8988T (cell line): ENCODE data around the gene FKBP1A.
A peak's percentile ranks its signal among the peaks of the same experiment; 100 is the strongest.
"Not testable (repeated sequence)": the region's sequence is repeated elsewhere in the genome, so short reads cannot be mapped to it uniquely, and the experiment has no call there.

Experiments
- DNase-seq: peaks from one replicate; pipeline ENCODE4 v3.0.0; 2011

FKBP1A gene

DNA sequence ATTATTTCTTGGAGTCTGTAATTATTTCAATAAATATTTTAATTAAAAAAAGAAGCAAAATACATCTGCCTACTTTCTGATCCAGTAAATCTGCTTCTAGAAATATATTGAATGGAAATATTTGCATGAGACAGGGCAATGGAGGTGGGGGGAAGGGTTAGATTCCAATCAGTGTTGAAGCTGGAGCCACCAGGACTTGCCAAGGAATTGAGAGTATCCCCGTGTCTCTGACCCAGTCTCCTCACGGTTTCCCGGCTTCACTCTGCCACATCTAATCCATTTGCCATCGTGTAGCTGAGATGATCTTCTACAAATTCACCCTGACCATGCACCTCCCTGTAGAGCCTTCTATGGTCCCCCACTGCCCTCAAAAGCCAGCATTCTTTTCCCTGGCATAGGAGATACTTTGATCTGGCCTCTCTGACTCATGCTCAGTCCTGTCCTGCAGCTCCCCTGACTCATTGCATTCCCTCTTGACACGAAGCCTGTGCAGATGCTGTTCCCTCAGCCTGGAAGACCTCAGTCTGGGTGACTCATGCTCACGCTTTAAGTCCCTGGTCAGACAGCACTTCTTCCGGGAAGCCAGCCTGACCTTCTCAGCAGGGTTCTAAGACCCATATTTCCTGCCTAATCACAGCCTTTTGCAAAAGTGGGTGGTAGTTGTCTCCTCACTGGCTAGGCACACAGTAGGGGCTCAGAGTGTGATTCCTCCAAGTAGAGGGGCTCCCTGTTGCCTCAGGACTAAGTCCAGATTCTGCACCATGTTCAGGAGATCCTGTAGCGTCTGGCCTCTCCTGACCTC is 23.0 kb upstream of the FKBP1A start:
- DNase-seq: peak; percentile 48

DNA sequence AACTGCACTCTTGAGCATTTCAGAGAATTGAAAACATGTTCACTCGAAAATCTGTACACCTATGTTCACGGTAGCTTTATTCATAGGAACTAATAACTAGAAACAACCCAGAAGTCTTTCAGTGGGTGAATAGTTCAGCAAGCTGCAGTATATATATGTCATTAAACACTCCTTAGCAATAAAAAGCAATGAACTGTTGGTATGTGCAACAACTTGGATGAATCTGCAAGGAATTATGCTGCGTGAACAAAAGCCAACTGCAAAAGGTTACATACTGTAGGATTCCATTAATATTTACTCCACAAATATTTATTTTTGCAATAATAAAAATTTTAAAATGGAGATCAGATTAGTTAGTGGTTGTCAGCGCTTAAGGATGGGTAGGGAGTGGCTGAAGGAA is 22.1 kb upstream of the FKBP1A start:
- DNase-seq: no peak

DNA sequence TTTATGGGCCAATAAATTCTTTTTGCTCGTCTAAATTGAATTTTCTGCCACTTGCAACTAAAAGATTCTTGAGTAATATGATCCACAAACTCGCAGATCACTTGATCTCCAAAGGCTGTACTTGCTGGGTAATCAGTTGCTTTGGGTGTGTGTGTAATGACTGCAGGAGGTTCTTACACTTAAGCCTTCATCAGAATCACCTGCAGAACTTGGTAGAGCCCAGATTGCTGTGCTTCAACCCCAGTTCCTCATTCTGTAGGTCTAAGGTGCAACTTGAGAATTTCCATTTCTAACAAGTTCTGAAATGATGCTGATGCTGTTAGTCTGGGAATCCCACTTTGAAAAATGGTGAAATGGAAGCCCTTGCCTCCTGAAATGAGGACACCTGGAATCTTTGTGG is 12.9 kb upstream of the FKBP1A start:
- no peak for DNase-seq

DNA sequence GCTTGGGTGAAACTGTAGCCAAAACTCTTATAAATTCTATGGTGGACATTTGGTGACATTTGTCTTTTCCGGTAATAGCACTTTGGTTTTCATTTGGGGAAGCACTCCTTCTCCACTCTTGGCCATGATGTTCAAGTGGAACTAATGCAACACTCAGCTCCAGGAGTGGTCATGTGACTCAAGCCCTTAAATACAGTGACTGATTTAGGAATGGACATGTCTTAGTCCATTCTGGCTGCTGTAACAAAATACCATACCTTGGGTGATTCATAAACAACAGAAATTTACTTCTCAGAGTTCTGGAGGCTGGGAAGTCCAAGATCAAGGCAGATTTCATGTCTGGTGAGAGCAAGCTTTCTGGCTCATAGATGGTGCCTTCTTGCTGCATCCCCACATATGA is 10.8 kb upstream of the FKBP1A start:
- no peak for DNase-seq

DNA sequence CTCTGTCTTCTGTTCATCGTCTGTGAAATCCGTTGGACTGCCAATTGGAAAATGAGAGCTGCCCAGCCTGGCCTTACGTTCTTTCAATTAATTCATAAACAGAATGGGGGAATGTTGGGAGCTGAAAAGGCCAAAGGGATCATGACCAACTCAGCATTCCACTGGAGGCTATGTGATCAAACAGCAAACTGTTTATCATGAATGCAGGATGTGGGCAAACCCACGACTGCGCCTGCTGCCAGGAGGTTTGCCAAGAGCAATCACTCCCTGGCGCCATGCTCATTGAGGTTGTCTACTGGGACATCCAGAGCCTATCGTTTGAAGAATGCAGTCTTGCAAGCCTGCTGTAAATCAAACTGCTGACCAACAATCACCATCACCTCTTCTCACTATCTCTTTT is 9.3 kb upstream of the FKBP1A start:
- DNase-seq: no peak

DNA sequence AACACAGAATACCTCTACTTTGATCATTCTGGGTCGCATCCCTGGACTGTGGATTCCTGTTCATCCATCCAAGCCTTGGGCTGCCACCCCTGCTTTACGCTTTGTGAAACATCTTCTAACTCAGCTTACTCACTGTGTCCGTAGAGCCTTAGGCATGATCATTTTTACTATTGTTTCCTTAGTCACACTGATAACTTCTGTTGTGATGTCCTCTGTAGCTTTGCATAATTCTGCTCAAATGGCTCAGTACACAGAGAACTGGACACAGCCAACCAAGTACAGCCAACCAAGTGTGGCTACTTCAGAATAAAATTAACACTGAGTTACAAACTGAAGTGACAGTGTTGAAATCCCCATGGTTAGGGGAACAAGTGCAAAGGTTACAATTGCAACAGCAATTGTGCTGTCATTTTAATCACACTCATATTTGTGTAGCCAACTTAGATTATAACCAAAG is 8.6 kb upstream of the FKBP1A start:
- DNase-seq: no peak

DNA sequence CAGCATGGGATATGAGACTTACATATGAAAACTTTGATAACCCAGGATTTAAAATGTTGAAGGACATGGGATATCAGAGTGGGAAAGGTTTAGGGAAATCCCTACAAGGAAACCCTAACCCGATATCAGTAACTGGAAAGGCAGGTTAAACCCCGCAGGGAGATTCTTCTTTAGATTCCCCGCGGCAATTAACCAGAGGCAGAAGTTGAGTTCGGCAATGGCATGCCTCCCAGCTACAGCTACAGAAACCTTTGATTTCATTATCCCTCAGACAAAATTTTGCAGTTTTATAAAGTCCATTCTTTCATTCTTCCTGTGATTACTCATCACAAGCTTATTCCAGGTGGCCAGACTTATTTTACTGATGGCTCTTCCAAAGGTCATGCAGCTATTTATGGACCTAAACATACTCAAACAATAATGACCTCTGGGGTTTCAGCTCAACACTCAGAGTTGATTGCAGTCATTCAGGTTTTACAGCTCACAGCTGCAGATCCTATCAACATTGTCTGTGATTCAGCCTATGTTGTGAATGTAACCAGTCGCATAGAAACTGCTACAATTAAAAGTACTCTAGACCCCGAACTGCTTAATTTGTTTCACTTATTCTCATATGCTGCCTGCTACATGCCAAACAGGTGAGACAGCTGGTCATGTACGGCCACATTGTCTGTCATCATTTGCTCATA is 7.0 kb upstream of the FKBP1A start:
- DNase-seq: not testable (repeated sequence)

DNA sequence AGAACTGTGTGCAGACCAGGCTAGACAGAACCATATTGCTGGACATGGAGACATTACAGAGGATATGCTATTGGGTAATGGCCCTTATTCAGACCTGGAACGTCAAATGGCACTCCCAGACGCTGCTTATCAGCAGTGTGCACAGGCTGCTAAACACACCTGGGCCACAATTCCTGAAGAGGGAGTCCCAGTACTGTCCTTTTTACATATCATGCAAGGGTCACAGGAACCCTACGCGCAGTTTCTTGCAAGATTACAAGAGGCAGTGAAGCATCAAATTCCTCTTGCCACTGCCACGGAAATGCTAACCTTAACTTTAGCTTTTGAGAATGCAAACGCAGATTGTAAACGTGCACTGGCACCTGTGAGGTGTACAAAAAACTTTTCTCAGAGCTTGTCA is 5.3 kb upstream of the FKBP1A start:
- not testable (repeated sequence) for DNase-seq

DNA sequence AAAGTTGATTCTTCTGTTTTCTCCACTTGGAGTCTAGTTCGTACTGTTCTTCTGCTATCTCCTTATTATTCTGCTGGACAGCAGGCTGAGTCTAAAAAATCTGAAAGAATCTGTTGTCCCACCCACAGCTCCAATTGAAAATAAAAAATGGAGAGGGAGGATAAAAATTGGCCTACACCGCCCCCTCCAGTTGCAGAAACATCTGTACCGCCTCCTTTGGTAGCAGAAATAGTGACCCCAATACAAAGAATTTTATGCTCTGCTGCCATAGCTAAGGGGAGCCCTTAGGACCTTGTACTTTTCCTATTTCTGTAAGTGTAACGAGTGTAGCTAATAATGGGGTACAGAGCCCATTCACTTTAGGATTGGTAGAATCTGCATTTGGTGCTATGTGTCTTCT is 4.9 kb upstream of the FKBP1A start:
- no peak for DNase-seq

DNA sequence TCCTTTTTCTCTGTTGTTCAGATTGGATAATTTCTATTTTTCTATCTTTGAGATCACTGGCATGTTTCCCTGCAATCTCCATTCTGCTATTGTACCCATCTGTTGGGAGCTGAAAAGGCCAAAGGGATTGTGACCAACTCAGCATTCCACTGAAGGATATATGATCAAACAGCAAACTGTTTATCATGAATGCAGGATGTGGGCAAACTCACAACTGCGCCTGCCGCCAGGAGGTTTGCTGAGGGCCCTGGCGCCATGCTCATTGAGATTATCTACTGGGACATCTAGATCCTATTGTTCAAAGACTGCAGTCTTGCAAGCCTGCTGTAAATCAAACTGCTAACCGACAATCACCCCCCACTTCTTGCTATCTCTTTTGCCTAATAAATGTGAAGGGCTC is 3.8 kb upstream of the FKBP1A start:
- DNase-seq: no peak

DNA sequence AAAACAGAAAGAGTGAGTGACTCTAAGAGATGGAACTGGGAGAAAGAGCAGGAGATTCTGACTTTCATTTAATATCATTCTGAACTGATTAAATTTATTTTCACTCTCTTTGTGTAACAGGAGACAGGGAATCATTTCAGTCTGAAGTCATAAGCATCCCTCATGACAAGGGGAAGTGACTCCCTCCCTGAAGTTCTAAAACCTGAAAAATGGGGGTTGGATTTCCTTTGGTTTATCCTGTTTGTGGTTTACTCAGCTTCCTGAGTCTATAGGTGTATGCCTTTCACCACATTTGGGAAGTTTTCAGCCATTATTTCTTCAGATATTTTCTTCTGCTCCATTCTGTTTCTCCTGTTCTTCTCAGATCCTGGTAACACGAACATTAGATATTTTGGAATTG is 3.4 kb upstream of the FKBP1A start:
- DNase-seq: no peak

DNA sequence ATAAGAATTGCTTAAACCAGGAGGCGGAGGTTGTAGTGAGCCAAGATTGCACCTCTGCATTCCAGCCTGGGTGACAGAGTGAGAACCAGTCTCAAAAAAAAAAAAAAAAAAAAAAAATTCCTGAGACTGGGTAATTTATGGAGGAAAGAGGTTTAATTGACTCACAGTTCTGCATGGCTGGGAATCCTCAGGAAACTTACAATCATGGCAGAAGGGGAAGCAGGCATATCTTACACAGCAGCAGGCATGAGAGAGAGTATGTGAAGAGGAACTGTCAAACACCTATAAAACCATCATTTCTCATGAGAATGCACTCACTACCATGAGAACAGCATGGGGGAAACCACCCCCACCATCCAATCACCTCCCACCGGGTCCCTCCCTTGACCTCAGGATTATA is 1.8 kb upstream of the FKBP1A start:
- no peak for DNase-seq

DNA sequence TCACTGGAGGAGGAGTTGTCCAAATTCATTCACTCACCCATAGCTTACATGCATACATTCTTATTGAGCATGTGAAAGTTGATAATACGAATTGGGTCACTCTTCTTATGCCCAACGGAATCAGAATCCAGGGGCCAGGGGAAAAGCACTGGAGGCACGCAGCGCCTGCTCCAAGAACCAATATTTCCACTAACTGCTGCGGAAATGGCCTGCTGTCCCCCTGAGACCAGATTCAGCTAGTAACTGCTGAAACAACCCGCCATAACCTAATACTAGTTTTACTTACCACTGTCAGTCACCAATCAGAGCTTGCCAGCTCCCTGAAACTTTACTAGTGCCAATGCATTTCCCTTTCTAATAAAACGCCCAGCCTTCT is 641 bp upstream of the FKBP1A start:
- DNase-seq: no peak

DNA sequence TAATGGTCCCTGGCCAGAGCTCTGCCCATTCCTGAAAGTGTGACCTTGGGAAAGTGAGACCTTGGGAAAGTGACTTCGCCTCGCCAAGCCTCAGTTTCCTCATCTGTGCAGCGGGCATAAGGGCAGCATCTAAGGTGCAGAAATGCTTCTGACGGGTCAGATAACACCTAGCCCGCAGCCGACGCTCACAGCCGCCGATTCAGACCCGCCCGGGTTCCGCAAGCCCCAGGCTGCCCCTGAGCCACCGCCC is 486 bp downstream of the FKBP1A start:
- DNase-seq: no peak

DNA sequence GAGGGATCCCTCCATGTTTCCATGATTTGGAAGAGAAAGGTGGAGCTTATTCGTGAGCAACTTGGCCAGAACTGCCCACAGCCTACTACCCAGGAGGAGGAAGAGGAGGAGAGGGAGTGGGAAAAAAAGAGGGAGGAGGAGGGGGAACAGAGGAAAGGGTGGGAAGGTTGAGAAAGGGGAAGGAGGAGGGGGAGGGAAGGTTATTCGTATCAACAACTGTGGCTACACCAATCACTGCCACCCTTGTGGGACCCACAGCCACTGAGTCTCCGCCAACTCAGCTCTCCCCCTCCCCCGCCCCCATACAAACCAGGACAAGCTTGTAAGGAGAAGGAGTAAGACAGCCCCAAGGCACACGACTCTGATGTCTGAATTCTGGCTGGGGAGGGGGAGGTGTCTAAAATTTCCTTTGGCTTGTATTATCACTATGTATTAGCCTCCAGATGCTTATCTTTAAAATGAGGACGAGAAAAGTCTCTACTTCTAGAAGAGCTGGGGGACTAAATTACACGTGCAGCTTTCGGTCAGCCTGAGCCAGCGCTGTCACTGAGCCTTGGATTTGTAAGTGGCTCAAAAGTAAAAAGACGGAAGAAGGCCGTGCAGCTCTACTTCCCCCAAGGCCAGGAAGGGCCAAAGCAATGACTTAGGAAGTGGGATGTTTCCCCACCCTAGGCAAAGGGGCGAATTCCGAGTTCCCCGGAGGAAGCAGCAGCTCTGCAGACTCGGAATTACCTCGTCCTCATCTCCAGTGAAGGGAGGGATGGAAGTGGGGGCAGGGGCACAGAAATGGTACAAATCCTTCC is 1.0 kb downstream of the FKBP1A start:
- no peak for DNase-seq

DNA sequence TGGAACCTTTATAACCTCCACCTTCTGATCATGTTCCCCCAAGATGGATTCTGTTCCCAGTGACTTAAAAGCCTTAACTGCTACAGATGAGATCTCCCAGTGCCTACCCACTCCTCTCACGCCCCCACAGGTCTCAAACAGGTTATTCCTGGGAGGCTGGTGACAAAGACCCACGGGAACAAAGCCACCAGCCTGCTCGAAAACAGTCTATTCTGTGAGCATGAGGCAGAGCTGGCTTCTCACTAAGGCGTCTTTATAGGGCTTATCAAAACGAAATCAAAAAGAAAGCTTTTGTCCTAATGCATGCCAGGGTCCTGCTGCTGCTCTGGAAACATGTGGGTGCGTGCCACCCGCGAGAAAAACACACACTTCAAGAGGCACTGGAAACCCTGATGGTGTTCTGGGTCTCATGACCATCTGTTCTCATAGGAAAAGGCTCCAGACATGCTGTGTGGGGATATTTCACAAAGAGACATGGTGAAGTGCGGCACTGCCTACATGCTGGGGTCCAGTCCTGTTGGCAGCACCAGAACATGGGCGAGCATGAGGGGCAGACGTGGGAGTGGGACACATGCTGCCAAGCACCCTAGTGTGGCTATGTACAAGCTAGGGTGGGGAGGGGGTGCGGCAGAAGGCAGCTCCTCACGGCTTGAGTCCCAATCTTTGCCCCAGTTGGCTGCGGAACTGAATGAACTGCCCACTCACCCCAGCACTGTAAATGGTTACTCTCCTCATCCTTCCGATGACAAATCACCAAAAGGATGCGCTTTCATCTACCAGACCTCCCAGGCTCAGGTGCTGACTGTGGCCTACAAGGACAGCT is 2.1 kb downstream of the FKBP1A start:
- DNase-seq: no peak

DNA sequence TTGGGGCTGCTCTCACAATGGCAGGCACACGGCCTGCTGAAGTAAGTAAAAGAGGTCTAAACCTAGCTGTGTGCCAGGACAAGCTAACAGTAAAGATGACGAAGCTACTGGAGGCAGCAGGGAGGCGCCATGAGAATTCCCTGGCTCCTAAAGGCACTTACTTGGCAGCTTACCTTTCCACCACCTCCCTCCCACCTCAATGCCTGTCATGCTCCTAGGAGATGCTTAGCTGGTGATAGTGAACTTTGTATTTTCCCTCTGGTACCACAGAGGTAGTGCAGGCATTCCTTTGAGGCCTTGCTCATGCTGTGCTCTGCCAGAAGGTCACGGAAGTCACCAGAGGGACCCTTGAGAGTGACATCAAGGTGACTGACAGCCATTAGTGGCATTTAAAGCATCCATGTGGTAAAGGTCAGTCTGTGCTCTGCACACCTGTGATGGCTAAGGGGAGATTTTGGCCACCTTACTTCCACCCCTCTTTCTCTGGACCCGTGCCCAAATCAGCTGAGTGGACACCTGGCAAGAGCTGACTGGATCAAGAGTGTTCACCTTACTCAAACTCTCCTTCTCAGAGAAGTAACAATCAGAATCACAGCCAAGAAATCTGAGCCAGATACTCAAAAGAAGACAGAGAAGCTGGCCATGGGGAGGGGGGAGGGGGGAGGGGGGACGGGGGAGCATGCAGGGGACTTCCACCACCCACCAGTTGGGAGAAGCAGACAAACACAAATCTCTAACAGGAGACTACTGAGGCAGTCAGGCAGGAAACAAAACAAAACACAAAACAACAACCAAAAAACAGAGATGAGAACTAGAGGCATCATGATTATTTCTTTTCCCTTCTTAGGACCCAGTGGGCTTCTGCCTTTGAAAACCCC is 2.9 kb downstream of the FKBP1A start:
- DNase-seq: no peak

DNA sequence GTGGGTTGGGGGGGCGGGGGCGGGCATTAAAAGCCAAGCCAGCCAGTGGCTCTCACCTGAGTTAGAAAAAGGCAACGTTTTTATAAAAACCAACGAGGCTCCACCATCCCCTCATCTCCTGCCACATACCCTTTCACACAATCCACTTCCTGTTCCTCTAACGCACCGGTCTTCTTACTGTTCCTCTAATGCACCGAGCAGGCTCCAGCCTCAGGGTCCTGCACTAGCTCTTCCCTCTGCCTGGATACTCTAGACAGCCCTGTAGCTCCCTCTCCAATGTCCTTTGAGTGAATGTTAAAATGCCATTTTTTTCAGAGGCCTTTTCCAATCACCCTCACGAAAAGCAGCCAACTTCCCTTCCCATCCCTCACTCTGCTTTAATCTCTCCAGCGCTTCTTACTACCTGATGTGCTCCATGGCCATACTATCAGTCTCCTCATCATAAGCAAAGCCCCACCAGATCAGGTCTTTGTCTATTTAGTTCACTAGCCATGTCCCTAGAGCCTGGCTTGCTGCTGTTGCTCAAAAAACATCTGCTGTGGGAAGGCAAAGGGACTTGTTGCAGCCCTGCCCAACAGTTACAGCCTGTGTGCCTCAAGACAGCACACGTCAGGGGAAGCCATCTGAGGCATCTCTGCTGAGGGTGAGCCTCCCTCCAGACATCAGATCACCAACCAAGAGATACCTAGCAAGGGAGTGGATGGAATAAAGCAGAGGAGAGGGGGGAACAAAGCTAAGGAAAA is 3.9 kb downstream of the FKBP1A start:
- DNase-seq: no peak

DNA sequence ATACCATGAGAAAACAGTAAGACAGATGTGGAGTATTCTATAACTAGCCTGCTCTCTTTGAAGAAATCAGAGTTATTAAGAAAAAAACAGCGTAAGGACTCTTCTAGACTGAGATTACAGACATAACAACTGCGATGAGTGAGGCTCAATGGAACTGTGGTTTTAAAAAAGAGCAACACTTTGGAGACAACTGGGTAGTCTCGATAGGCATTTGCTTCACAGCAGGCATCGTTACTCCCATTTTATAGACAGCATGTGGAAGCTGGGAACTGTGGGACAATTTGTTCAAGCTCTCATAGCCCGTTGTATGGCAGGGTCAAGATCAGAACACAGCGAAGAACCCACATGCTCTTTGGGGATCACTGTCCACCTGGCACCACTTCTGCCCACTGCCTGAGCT is 4.6 kb downstream of the FKBP1A start:
- no peak for DNase-seq

DNA sequence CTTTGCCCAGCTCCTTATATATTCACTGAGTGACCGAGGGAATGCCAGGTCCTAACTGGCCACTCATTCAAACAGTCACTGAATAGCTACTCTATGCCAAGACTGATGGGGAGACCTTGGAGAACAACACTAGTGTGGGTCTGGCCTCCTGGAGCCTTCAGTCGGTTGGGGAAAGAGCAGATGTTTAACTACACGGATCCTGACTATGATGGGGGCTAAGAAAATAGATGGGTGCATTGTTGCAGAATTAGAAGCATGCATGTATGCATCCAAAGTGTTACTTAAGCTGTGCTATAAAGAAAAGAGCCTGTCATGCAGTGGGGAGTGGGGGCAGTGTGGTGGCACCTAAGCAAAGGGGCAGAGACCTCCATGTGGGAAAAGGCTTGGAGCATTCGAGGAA is 6.5 kb downstream of the FKBP1A start:
- DNase-seq: no peak

DNA sequence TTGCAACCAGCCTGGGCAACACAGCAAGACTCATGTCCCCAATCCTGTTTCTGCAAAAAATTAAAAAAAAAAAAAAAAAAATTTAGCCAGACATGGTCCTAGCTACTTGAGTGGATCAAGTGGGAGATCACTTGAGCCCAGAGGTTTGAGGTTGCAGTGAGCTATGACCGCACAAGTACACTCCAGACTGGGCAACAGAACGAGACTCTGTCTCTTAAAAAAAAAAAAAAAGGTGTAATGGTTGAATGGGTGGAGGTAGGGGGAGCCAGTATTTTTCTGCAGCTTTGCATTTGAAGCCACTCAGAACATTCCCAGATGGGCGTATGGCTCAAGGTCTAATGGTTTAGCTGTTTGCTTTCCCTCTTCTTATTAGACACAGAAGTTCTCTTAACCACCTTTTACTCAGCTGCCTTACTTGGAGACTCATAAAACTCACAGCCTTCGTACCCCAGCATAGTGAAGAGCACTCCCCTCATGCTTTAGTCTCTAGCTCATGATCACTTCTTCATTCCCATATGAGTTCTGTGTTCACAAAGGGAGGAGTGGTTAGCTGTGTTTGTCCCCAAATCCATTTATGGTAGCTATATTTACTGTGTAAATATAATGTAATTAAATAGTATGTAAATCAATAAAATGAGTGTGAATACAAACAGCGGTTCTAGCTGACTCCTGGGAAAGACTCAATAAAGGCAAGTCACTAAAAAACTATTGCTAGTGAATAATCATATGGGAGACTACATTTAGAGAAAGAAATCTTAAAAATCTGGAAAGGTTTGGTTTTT is 9.0 kb downstream of the FKBP1A start:
- DNase-seq: no peak
